Chondrocyte (in vitro differentiated cells): ENCODE measurements around the gene ADAM8. TPM values are rescaled to one million over a fixed set of nuclear protein-coding genes. Genes with fewer than 3 reads are reported as not detected.
"Not testable (repeated sequence)": the region's sequence is repeated elsewhere in the genome, so short reads cannot be mapped to it uniquely, and the experiment has no call there.

Source experiments
- DNase-seq: peaks from one replicate; pipeline ENCODE4 v3.0.0; 2021; ENCODE audit warnings: mixed read lengths, low spot score
- H3K27ac Mint-ChIP-seq: one replicate; pipeline ENCODE4 v1.8.0; 2021; ENCODE audit warnings: mild to moderate bottlenecking, moderate library complexity, mixed read lengths; ENCODE audit not compliant: unreplicated experiment
- H3K27me3 Mint-ChIP-seq: 2 replicates; pipeline ENCODE4 v1.8.0; 2021; ENCODE audit warnings: low read depth, mixed read lengths
- H3K36me3 Mint-ChIP-seq: 2 replicates; pipeline ENCODE4 v1.8.0; 2021; ENCODE audit warnings: low read depth, mixed read lengths
- H3K4me1 Mint-ChIP-seq: 2 replicates; pipeline ENCODE4 v1.8.0; 2021; ENCODE audit warnings: low read depth, mild to moderate bottlenecking, mixed read lengths
- H3K4me3 Mint-ChIP-seq: one replicate; pipeline ENCODE4 v1.8.0; 2021; ENCODE audit warnings: mild to moderate bottlenecking, moderate library complexity, mixed read lengths; ENCODE audit not compliant: unreplicated experiment
- H3K9me3 Mint-ChIP-seq: 2 replicates; pipeline ENCODE4 v1.8.0; 2021; ENCODE audit warnings: low read depth, mixed read lengths
- total RNA-seq: library from RNA; stranded (reverse); gene quantifications from 3 replicates; pipeline ENCODE4 v1.2.1, GENCODE V29; 2021
- TF ChIP-seq, protein P1 (sequence below): fragments of 200-600 bp; sonication (generic); IDR thresholded peaks from 2 replicates; pipeline ENCODE4 v1.5.0; 2021; ENCODE audit warnings: antibody characterized with exemption, mild to moderate bottlenecking, moderate library complexity

Gene ADAM8
- total RNA-seq, 1 donor from 2014 or later: 1.3 TPM

- DNase-seq: no peak
These were observed 38.8 kb downstream of the ADAM8 start, which contains the start of gene VENTX for GRCh38 chr10:133237588-133238465. Gene VENTX (plus strand): TSS chr10:133237855. CDS start chr10:133237915, 60 bp downstream.

GRCh38 chr10:133237241-133237587 is 39.5 kb downstream of the ADAM8 start:
- no peaks in the 10 kb centered on the region for H3K9me3 Mint-ChIP-seq
- no peak for DNase-seq
- no peak overlapping the region for H3K27ac Mint-ChIP-seq
- TF ChIP-seq, protein P1, sequence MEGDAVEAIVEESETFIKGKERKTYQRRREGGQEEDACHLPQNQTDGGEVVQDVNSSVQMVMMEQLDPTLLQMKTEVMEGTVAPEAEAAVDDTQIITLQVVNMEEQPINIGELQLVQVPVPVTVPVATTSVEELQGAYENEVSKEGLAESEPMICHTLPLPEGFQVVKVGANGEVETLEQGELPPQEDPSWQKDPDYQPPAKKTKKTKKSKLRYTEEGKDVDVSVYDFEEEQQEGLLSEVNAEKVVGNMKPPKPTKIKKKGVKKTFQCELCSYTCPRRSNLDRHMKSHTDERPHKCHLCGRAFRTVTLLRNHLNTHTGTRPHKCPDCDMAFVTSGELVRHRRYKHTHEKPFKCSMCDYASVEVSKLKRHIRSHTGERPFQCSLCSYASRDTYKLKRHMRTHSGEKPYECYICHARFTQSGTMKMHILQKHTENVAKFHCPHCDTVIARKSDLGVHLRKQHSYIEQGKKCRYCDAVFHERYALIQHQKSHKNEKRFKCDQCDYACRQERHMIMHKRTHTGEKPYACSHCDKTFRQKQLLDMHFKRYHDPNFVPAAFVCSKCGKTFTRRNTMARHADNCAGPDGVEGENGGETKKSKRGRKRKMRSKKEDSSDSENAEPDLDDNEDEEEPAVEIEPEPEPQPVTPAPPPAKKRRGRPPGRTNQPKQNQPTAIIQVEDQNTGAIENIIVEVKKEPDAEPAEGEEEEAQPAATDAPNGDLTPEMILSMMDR: no peak
- H3K27me3 Mint-ChIP-seq: peaks cover 56% of the 10 kb centered on the region
- H3K36me3 Mint-ChIP-seq: no peaks in the 10 kb centered on the region
- H3K4me3 Mint-ChIP-seq: no peak overlapping the region
- no peaks in the 10 kb centered on the region for H3K4me1 Mint-ChIP-seq

More at GRCh38 chr10:133237588-133238465, 38.8 kb downstream of the ADAM8 start, which contains the start of gene VENTX:
- Mint-ChIP-seq H3K36me3 (no peaks in the 10 kb centered on the region), H3K9me3 (no peaks in the 10 kb centered on the region), H3K27ac (no peak within 1 kb of the TSS), H3K4me3 (no peak within 1 kb of the TSS), H3K4me1 (no peaks in the 10 kb centered on the region), H3K27me3 (peaks cover 55% of the 10 kb centered on the region)
- TF ChIP-seq, protein P1: no peak

DNA sequence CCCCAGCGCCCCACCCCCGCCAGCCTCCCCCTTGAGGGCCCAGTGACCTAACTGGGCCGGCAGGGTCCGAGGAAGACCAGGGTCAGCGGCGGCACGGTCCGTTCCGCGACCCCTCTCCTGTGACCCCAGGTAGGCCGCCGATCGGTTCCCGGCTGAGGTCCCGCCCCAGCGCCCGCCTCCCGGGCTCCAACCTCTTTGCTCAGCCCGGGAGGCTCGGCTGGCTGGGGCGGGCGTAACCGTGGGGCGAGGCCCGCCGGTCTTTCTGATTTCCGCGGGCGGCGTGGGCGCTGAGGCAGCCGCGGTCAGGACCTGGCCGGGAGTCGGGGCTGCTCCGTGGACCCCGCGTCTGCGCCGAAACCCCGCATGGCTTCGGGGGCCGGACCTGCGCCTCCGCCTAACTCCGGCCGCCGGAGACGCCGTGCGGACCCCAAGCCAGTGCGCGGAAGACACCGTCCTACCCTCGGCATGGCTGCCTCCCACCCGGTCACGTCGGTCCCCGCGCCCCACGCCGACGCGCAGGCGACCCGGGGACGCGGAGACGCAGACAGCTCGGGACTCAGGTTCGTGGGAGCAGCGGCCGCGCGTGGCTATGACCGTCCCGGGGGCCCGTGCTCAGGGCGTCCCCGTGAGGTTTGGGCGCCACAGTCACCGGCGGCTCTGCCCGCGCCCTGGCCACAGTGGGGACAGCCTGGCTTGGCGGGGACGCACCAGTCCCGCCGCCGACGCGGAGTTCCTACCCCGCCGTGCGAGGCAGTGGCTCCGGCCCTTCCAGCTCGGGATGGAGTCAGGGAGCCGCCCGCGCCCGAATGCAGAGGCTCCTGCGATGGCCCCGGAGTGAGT is 40.0 kb downstream of the ADAM8 start:
- Mint-ChIP-seq H3K4me3 (no peak overlapping the region), H3K4me1 (no peaks in the 10 kb centered on the region), H3K27me3 (peaks cover 56% of the 10 kb centered on the region), H3K36me3 (no peaks in the 10 kb centered on the region), H3K9me3 (no peaks in the 10 kb centered on the region), H3K27ac (no peak overlapping the region)
- TF ChIP-seq, protein P1: no peak
- DNase-seq: no peak

- TF ChIP-seq, protein P1: no peak
- Mint-ChIP-seq H3K27ac (no peak overlapping the region), H3K4me1 (no peaks in the 10 kb centered on the region), H3K36me3 (no peaks in the 10 kb centered on the region), H3K27me3 (peaks cover 55% of the 10 kb centered on the region), H3K4me3 (no peak overlapping the region), H3K9me3 (no peaks in the 10 kb centered on the region)
- DNase-seq: no peak
These were observed 40.7 kb downstream of the ADAM8 start for GRCh38 chr10:133235932-133236331.

DNA sequence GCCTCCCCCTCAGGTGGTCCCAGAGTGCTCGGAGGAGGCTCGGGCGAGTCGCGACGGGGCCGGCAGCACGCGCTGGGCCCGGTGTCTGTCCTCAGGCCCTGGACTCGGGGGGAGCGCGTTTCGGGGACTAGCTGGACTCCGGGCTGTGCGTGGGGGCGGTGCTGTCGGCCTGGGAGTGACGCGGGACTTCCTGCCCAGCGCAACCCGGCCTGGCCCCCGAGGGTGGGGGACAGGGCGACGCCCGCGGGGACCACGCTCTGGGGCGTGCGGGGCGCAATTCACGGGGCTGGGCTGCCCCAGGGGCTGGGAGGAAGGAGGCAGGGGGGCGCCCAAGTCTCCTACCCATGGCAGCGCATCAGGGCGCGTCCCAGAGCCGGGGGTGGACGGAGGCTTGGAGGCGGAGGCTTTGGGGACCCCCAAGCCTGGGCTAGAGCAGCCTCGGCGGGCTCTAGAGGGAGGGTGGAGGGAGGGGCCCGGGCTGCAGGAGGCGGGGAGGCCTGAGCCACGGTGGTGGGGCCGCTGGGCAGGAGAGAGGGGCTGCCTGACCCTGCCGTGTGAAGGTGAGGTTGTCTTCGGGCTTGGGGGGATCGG is 41.3 kb downstream of the ADAM8 start:
- no peaks in the 10 kb centered on the region for H3K9me3 Mint-ChIP-seq
- H3K27ac Mint-ChIP-seq: no peak overlapping the region
- no peak overlapping the region for H3K4me3 Mint-ChIP-seq
- H3K36me3 Mint-ChIP-seq: no peaks in the 10 kb centered on the region
- H3K27me3 Mint-ChIP-seq: peaks cover 51% of the 10 kb centered on the region
- no peaks in the 10 kb centered on the region for H3K4me1 Mint-ChIP-seq
- DNase-seq: no peak
- TF ChIP-seq, protein P1: no peak

GRCh38 chr10:133234796-133235195 is 41.9 kb downstream of the ADAM8 start:
- not testable (repeated sequence) for H3K27ac Mint-ChIP-seq, H3K9me3 Mint-ChIP-seq, H3K4me1 Mint-ChIP-seq, DNase-seq, H3K36me3 Mint-ChIP-seq, H3K4me3 Mint-ChIP-seq
- H3K27me3 Mint-ChIP-seq: peaks cover 51% of the 10 kb centered on the region
